ENCODE results near the gene ZNF621. TPM values are rescaled to one million over a fixed set of nuclear protein-coding genes. Genes with fewer than 3 reads are reported as not detected.

Gene ZNF621
- total RNA-seq, 2 donors from 2014 or later = 15.8 to 23.6 TPM

- intact Hi-C loops (cut with DNase I) = no loop called here
- H3K27ac ChIP-seq = no peak overlapping the region
- 81% methylated on average over 5 of the region's 5 CpGs for WGBS
- no peaks in the 10 kb centered on the region for H3K4me1 ChIP-seq (replicated peaks)
- TF ChIP-seq CTCF (IDR thresholded peaks at IDR 0.05) = no peak
- TF ChIP-seq POLR2AphosphoS5 (IDR thresholded peaks at IDR 0.05) = no peak
- DNase-seq (ENCODE audit: low spot score) = no peak
- H3K27me3 ChIP-seq (replicated peaks; ENCODE audit: insufficient read depth) = no peaks in the 10 kb centered on the region
- H3K36me3 ChIP-seq = no peaks in the 10 kb centered on the region
- no peak overlapping the region for H3K4me3 ChIP-seq
- H3K9me3 ChIP-seq = no peaks in the 10 kb centered on the region
These were observed 49.9 kb downstream of the ZNF621 start for GRCh38 chr3:40574661-40575060.

- WGBS = 77% methylated on average over 4 of the region's 4 CpGs
- Histone ChIP-seq H3K4me3 (no peak overlapping the region), H3K27ac (no peak overlapping the region), H3K27me3 (replicated peaks; ENCODE audit: insufficient read depth) (no peaks in the 10 kb centered on the region), H3K9me3 (no peaks in the 10 kb centered on the region), H3K36me3 (no peaks in the 10 kb centered on the region), H3K4me1 (replicated peaks) (no peaks in the 10 kb centered on the region)
- DNase-seq (ENCODE audit: low spot score) = no peak
- intact Hi-C loops (cut with DNase I) = no loop called here
- TF ChIP-seq CTCF (IDR thresholded peaks at IDR 0.05) (no peak), POLR2AphosphoS5 (IDR thresholded peaks at IDR 0.05) (no peak), POLR2A (IDR thresholded peaks at IDR 0.05) (no peak)
These were observed 51.6 kb downstream of the ZNF621 start for GRCh38 chr3:40576396-40576795.

- 0% methylated on average over 2 of the region's 2 CpGs for WGBS
- H3K27me3 ChIP-seq (replicated peaks; ENCODE audit: insufficient read depth) = no peaks in the 10 kb centered on the region
- TF ChIP-seq CTCF (IDR thresholded peaks at IDR 0.05) = peak; percentile 82 to 89 (median 89)
- no peak for TF ChIP-seq POLR2A (IDR thresholded peaks at IDR 0.05)
- DNase-seq (ENCODE audit: low spot score) = peak; percentile 59
- H3K4me3 ChIP-seq = no peak overlapping the region
- H3K9me3 ChIP-seq = no peaks in the 10 kb centered on the region
- no peaks in the 10 kb centered on the region for H3K4me1 ChIP-seq (replicated peaks)
- no peak overlapping the region for H3K27ac ChIP-seq
- H3K36me3 ChIP-seq = no peaks in the 10 kb centered on the region
- intact Hi-C loops (cut with DNase I) = loop anchor here (5.0 to 10.0 kb wide), 4 partner anchors 394 to 1514 kb away; partner anchors contain the start of genes CTNNB1 and TRAK1
These were observed 55.8 kb downstream of the ZNF621 start for GRCh38 chr3:40580494-40581091.

- H3K4me3 ChIP-seq = no peak overlapping the region
- H3K27ac ChIP-seq = no peak overlapping the region
- TF ChIP-seq CTCF (IDR thresholded peaks at IDR 0.05) (no peak), POLR2AphosphoS5 (IDR thresholded peaks at IDR 0.05) (no peak), POLR2A (IDR thresholded peaks at IDR 0.05) (no peak)
- no peaks in the 10 kb centered on the region for H3K27me3 ChIP-seq (replicated peaks; ENCODE audit: insufficient read depth)
- no peaks in the 10 kb centered on the region for H3K4me1 ChIP-seq (replicated peaks)
- H3K36me3 ChIP-seq = no peaks in the 10 kb centered on the region
- no peak for DNase-seq (ENCODE audit: low spot score)
- no peaks in the 10 kb centered on the region for H3K9me3 ChIP-seq
- WGBS = 100% methylated on average over 1 of the region's 1 CpG
- intact Hi-C loops (cut with DNase I) = loop anchor here (5.0 to 10.0 kb wide), 4 partner anchors 394 to 1514 kb away; partner anchors contain the start of genes CTNNB1 and TRAK1
These were observed 56.4 kb downstream of the ZNF621 start for GRCh38 chr3:40581166-40581565.

- Histone ChIP-seq H3K9me3 (no peaks in the 10 kb centered on the region), H3K36me3 (no peaks in the 10 kb centered on the region), H3K27ac (no peak overlapping the region), H3K4me3 (no peak overlapping the region), H3K4me1 (replicated peaks) (no peaks in the 10 kb centered on the region), H3K27me3 (replicated peaks; ENCODE audit: insufficient read depth) (no peaks in the 10 kb centered on the region)
- 22% methylated on average over 2 of the region's 2 CpGs for WGBS
- intact Hi-C loops (cut with DNase I) = loop anchor here (5.0 to 10.0 kb wide), 4 partner anchors 392 to 1512 kb away; partner anchors contain the start of genes CTNNB1 and TRAK1
- TF ChIP-seq POLR2AphosphoS5 (IDR thresholded peaks at IDR 0.05) = no peak
- no peak for TF ChIP-seq POLR2A (IDR thresholded peaks at IDR 0.05)
- TF ChIP-seq CTCF (IDR thresholded peaks at IDR 0.05) = no peak
- DNase-seq (ENCODE audit: low spot score) = no peak
These were observed 57.8 kb downstream of the ZNF621 start for GRCh38 chr3:40582401-40583027.

Data from prostate gland (tissue), 2 donors.